HG03469 (cell line): ENCODE measurements around the gene TIMM17A.
A peak's percentile ranks its signal among the peaks of the same experiment; 100 is the strongest.
"Not testable (repeated sequence)": the region's sequence is repeated elsewhere in the genome, so short reads cannot be mapped to it uniquely, and the experiment has no call there.

Experiments used
- ATAC-seq: cut with Tn5 transposase; IDR thresholded peaks from one replicate; pipeline ENCODE4 v1.9.1; 2021; ENCODE audit warnings: mild to moderate bottlenecking, moderate library complexity, moderate number of reproducible peaks; ENCODE audit not compliant: unreplicated experiment

Gene TIMM17A

GRCh38 chr1:201939574-201939973, 15.7 kb upstream of the TIMM17A start:
- ATAC-seq = no peak

GRCh38 chr1:201940316-201940715, 15.0 kb upstream of the TIMM17A start:
- ATAC-seq = not testable (repeated sequence)

- no peak for ATAC-seq
Observed at GRCh38 chr1:201941420-201942128, 13.7 kb upstream of the TIMM17A start.

- no peak for ATAC-seq
Observed at GRCh38 chr1:201942129-201942495, 13.2 kb upstream of the TIMM17A start.

GRCh38 chr1:201944002-201944401, 11.3 kb upstream of the TIMM17A start:
- no peak for ATAC-seq

- no peak for ATAC-seq
Observed at GRCh38 chr1:201944639-201945038, 10.7 kb upstream of the TIMM17A start.

- ATAC-seq = no peak
Observed at GRCh38 chr1:201945157-201945556, 10.1 kb upstream of the TIMM17A start.

- no peak for ATAC-seq
Observed at GRCh38 chr1:201945863-201946223, 9.5 kb upstream of the TIMM17A start.

GRCh38 chr1:201946224-201946908, 8.9 kb upstream of the TIMM17A start, which contains the start of gene LMOD1:
LMOD1 (minus strand) TSS chr1:201946548; CDS start chr1:201946340, 208 bp downstream.
- no peak for ATAC-seq

- ATAC-seq = no peak
Observed at GRCh38 chr1:201947697-201948008, 7.7 kb upstream of the TIMM17A start.

- no peak for ATAC-seq
Observed at GRCh38 chr1:201949491-201949890, 5.8 kb upstream of the TIMM17A start.

- ATAC-seq = no peak
Observed at GRCh38 chr1:201954263-201955008, 867 bp upstream of the TIMM17A start.

- ATAC-seq = no peak
Observed at GRCh38 chr1:201955729-201956143, 433 bp downstream of the TIMM17A start.

- no peak for ATAC-seq
Observed at GRCh38 chr1:201958348-201958747, 3.0 kb downstream of the TIMM17A start.

- not testable (repeated sequence) for ATAC-seq
Observed at GRCh38 chr1:201962382-201962781, 7.1 kb downstream of the TIMM17A start.

- ATAC-seq = no peak
Observed at GRCh38 chr1:201964261-201964660, 9.0 kb downstream of the TIMM17A start.

GRCh38 chr1:201966171-201966570, 10.9 kb downstream of the TIMM17A start:
- ATAC-seq = no peak

GRCh38 chr1:201968202-201968925, 13.1 kb downstream of the TIMM17A start:
- no peak for ATAC-seq

GRCh38 chr1:201970334-201971159, 15.2 kb downstream of the TIMM17A start:
- no peak for ATAC-seq

GRCh38 chr1:201982082-201982622, 26.8 kb downstream of the TIMM17A start:
- ATAC-seq = peak; percentile 6
